HEK293T (cell line): ENCODE data around the gene SLC9A6.

Source experiments
- ARNT ChIP-seq: fragments of 450-650 bp; IDR thresholded peaks from 2 replicates; pipeline ENCODE4 v1.6.1; 2017; ENCODE audit warnings: mild to moderate bottlenecking
- BHLHE40 ChIP-seq: fragments of 450-650 bp; IDR thresholded peaks from 2 replicates; pipeline ENCODE4 v1.6.1; 2016; ENCODE audit warnings: mild to moderate bottlenecking, moderate library complexity, borderline replicate concordance
- ELF4 ChIP-seq: fragments of 450-650 bp; IDR thresholded peaks from 2 replicates; pipeline ENCODE4 v1.6.1; 2017; ENCODE audit warnings: antibody characterized with exemption
- FOXA1 ChIP-seq: fragments of 450-650 bp; IDR thresholded peaks from 2 replicates; pipeline ENCODE4 v1.6.1; 2016; ENCODE audit warnings: mild to moderate bottlenecking
- FOXK2 ChIP-seq: fragments of 450-650 bp; IDR thresholded peaks from 2 replicates; pipeline ENCODE4 v1.6.1; 2016; ENCODE audit warnings: mild to moderate bottlenecking
- NFRKB ChIP-seq: fragments of 450-650 bp; IDR thresholded peaks from 2 replicates; pipeline ENCODE4 v1.6.1; 2016; ENCODE audit warnings: mild to moderate bottlenecking, moderate library complexity
- SP1 ChIP-seq: fragments of 450-650 bp; IDR thresholded peaks from 2 replicates; pipeline ENCODE4 v1.6.1; 2017
- SUZ12 ChIP-seq: fragments of 450-650 bp; IDR thresholded peaks from 2 replicates; pipeline ENCODE4 v1.6.1; 2016; ENCODE audit warnings: mild to moderate bottlenecking
- TARDBP ChIP-seq: fragments of 450-650 bp; IDR thresholded peaks from 2 replicates; pipeline ENCODE4 v1.6.1; 2016

DNA sequence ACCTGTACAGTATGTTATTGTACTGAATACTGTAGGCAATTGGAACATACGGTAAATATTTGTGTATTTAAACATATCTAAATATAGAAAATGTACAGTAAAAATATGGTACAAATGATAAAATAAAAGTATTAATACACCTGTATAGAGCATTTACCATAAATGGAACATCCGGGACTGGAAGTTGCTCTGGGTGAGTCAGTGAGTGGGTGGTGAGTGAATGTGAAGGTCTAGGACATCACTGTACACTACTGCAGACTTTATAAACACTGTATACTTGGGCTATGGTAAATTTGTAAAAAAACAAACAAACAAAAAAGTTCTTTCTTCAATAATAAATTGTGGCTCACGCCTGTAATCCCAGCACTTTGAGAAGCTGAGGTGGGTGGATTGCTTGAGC, 109.7 kb downstream of the SLC9A6 start:
- no peak for TF ChIP-seq SP1
- TF ChIP-seq ELF4, result no peak
- TF ChIP-seq FOXK2, result no peak
- no peak for TF ChIP-seq NFRKB
- TF ChIP-seq TARDBP, result no peak
- no peak for TF ChIP-seq ARNT
- TF ChIP-seq FOXA1, result no peak
- TF ChIP-seq SUZ12, result no peak
- no peak for TF ChIP-seq BHLHE40
